NCI-H2171 (cell line): ENCODE results near the gene ANTXR2.
"Not testable (repeated sequence)": the region's sequence is repeated elsewhere in the genome, so short reads cannot be mapped to it uniquely, and the experiment has no call there.

ENCODE experiments used
- DNase-seq: peaks from one replicate; lab custom pipeline; 2025; lab: John Stamatoyannopoulos, UW

ANTXR2 gene

DNA sequence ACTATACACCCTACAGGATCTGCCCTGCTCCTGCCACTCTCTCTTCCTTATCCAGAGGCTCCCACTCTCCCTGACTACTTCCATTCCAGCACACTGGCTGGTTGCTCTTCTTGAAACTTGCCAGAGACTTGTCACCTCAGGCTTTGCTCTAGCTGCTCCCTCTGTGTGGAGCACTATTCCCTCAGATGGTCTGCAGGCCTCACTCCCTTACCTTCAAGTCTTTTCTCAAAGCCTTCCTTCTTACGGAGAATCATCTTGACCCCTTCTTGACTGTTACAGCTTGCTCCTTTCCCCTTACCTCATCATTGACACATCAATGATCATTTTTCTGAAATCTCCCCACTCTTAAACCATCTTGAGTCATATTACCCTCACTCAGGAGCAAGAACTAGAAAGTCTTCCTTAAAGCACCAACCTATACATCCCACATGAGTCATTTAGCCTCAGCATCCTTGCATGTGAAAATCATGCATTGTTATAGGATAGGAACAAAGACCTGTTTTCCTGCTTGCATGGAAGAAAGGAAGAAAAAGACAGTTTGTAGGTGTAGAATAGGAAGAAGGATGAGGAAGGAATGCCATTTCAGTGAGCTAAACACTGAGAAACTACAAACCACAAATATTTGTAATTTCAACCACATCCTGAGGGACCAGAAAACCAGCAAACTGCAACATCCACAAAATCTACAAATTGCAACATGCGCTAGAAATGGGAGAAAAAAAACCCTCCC, 55.7 kb downstream of the ANTXR2 start:
- no peak for DNase-seq

DNA sequence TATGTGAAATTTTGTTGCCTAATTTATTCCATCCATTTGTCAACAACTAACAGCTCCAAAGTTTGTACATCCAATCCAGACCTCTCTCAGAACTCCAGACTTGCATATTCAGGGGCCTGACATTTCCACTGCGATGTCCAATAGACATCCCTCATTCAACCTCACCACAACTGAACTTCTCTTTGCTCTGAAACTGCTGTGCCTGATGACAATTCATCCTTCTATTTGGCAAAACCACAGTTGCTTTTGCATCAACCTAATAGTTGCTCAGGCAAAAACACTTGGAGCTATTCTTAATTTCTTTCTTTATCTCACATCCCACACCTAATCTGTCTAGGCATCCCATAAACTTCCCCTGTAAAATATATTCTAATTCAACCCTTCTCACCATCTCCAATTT, 56.5 kb downstream of the ANTXR2 start:
- no peak for DNase-seq

DNA sequence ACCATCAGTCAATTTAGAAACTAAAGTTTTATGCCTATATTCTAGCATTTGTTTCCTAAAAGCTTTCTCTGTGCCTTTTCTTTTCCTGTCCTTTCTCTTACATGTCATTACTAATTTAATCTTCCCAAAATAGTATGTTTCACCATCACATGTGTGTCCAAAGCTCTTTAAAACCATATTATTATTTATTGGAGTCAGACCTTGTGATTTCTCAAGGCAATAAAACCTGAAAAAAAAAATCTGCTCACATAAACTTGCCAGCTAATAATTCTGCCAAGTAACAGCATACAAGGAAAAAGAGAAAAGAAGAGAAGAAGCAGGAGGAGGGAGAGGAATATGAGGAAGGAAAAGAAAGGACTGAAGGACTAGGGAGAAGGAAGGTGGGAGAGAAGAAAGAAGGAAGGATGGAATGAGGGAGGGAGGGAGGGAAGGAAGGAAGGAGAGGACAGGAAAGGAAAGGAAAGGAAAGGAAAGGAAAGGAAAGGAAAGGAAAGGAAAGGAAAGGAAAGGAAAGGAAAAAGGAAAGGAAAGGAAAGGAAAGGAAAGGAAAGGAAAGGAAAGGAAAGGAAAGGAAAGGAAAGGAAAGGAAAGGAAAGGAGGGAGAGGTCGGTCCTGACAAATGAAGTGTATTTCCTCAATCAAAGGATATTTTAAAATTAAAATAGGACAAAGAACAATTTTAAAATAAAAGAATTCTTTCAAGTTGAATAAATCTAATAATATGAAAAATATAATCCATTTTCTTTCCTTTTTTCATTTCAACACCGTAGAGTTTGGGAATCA, 57.4 kb downstream of the ANTXR2 start:
- DNase-seq, result no peak

DNA sequence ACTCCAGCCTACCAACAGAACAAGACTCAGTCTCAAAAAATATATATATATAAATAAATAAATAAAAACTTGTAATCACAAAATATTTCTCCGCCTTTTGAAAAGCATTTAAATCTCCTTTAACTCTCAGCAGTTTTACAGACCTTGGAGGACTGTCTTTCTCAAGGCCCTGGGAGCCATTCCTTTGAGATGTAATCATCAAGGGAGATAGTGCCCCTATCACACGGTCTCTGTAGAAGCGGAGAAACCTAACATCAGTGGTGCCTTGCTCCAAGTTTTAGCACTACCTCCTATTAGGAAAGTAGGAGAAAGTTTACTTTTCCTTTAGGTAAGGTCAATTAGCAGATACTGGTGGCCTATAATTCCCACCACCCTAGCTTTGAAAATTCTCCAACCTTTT, 58.5 kb downstream of the ANTXR2 start:
- DNase-seq, result no peak

DNA sequence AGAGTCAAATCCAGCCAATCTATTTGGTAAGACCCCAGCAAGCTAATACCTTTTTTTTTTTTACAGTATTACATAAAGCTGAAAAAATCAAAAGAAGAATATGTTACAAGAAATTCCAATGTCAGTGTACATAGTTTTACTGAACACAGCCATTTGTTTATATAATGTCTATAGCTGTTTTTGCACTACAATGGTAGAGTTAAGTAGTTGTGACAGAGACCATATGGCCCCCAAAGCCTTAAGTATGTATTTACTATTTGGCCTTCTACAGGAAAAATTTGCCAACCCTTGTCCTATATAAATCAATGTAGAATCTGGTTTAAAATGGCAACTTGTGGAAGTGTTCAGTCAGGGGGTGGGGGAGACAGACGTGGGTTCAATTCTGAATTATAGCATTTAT, 60.7 kb downstream of the ANTXR2 start:
- no peak for DNase-seq

DNA sequence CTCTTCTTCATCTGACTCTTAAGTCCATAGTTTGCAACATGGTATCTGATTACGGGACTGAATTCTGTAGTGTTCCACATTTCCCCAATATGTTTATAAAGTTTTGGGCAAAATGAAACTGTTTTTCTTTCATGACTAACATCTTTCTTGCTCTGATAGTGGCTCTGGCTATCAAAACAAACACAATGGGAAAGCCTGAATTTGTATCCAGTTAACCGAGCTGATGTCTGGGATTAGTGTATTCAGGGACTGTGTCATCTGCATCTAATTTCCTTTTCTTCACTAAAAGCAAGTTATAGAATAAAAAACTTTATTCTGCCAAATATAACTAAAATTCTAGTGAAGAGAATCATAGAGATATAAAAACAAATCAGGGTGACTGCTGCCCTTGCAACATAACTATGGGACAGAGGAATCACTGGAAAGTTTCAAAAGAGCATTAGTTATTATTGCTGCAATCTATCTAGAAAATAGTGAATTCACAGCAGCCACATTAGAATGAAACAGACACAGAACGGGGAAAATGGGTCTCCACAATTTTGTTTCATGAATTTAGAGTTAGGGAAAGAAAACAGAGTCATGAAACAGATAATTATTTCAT, 61.3 kb downstream of the ANTXR2 start:
- no peak for DNase-seq

DNA sequence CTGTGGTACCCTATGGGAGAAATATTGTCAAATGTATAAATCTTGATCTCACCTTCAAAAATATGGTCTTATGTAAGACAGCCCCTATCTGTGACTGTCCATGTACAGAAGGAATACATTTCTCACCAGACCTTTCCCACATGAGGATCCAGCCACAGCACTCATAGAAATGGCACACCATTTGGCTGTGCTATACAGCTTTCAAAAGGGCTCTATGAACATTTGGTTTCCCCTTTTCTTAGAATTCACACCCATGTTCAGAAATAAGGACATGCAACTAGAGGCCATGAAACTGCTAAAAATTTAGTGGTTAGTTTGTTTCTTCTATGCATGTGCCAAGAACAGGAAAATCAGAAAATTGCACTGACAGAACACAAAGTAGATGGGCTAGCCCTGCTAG, 62.7 kb downstream of the ANTXR2 start:
- DNase-seq, result no peak

DNA sequence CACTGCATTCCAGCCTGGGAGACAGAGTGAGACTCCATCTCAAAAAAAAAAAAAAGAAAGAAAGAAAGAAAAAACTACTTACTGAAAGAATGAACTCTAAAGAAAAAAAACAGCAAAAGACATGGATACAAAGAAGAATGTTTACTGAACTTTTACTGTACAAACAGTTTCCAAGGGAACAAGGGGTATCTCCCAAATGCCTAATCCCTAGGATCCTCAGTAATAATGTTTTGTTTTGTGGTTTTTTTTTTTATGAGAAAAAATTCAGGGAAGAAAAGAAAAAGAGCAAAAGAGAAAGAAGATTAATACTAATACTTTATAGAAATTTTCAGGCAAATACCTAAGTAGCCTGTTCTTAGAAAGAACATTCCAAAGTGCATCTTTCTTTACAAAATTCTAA, 63.2 kb downstream of the ANTXR2 start:
- DNase-seq, result no peak

DNA sequence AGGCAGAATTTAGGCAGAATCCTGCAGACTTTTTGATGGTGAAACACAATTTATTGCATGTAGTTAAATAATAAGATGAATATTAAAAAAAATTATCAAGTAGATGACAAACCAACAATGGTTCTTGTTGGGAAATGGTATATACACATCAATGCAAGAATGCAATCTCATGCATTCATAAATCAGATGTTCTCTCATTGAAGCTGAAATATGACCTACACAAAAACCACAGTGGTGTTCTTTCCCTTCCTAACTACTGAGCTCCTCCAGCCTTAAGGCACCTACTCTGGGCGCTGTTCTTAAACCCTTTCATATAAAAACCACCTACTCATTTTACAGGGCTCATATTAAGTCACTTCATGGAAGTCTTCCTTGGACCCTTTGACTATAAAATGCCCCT, 64.1 kb downstream of the ANTXR2 start:
- no peak for DNase-seq

DNA sequence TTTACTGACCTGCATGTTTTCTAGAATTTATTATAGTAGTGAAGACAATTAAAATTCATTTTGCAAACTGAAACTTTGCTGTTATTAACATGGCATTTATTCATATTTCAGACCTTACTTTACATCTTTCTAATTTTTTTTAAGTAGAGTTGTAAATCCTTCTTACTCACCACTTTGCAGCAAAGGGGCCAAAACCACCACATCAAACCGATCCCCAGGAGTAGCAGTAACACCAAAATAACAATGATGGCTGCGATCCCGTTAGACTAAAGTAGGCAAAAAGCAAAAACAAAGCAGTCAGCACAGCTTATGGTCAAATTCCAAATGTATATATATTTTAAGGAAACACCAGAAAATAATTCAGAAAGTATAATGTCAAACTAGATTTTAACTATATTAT, 64.7 kb downstream of the ANTXR2 start:
- no peak for DNase-seq

DNA sequence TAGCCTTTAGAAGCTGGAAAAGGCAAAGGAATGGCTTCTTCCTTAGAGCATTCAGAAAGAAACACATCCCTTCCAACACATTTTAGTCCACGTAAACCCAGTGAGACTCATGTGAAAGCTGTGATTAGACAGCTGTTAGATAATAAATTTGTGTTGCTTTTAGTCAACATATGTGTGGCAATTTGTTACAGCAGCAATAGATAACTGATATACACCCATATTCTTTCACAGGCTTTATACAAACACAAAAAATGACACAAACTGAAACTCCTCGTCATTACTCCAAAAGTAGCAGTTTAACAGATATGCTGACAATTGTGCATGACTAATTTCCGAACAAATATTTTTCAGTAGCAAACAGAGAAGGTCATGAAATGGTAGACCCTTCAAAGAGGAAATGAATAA, 65.3 kb downstream of the ANTXR2 start:
- no peak for DNase-seq

DNA sequence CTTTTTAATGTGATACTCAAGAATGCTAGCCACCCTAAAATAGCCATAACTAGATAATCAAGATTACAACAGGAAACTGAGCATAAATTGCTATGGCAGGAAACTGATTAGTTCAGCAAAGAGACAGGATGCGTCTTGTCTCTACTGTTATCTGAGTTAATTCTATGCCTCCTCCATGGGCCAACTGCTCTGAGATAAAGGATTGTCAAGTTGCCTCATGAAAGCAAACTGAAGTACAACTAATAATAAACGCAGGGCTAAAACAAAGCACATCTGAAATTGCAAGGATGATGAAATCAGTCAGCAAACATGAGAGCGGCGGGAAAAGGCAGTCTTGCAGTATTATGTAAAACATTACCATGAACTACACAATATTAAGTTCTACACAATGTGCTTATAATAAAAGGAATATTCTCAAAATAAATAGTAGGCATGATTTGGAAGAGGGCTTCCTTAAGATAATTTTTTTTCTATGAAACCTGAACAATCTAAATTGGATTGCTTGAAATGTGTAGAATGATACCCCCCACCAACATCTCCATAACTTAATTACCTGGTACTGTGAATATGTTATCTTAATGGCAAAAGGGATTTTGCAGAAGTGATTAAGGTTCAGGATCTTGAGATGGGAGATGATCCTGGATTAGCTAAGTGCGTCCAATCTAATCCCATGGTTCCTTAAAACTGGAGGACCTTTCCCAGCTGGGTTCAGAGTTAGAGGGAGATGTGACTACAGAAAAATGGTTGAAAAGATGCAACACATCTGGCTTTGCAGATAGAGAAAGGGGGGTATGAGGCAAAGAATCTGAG, 65.9 kb downstream of the ANTXR2 start:
- DNase-seq, result no peak

DNA sequence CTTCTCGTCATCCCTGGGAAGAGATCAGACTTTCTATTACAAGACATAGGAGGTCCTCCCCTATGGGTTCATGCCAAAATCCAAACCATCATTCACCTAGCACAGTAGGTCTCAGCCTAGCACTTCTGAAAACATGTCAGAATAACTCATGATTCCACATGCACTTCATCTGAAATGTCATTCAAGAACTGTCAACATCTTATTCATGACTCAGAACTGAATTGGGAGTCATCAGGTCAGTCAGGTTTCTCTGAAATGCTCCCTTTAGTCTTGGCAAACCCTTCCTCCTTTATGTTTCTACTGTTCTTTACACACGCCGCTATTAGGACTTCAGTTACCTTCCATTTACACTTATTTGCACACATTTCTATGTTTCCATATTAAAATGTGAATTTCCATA, 67.2 kb downstream of the ANTXR2 start:
- no peak for DNase-seq

DNA sequence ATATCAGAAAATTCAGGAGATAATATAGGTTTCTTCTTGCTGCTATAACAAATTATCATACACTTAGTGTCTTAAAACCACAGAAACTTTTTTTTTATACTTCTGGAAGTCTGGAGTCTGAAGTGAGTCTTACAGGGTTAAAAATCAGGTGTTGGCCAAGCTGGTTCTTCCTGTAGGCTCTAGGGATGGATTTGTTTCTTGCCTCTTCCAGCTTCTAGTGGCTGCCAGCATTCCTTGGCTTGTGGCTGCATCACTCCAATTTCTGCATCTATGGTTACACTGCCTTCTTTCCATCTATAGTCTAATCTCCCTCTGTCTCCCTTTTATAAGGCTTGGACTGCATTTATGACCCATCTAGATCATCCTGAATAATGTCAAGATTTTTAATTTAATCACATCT, 68.7 kb downstream of the ANTXR2 start:
- DNase-seq, result no peak

DNA sequence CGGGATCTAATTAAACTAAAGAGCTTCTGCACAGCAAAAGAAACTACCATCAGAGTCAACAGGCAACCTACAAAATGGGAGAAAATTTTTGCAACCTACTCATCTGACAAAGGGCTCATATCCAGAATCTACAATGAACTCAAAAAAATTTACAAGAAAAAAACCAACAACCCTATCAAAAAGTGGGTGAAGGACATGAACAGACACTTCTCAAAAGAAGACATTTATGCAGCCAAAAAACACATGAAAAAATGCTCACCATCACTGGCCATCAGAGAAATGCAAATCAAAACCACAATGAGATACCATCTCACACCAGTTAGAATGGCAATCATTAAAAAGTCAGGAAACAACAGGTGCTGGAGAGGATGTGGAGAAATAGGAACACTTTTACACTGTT, 70.5 kb downstream of the ANTXR2 start:
- not testable (repeated sequence) for DNase-seq

DNA sequence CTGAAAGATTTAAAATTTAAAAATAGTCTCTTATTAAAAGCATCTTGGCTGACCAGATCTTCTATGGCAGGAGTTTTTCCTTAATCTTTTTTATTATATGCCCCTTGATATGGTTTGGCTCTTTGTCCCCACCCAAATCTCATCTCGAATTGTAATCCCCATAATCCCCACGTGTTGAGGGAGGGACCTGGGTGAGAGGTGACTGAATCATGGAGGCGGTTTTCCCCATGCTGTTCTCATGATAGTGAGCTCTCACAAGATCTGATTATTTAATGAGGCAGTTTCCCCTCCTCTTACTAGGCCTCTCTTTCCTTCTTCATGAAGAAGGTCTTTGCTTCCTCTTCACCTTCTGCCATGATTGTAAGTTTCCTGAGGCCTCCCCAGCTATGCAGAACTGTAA, 74.0 kb downstream of the ANTXR2 start:
- not testable (repeated sequence) for DNase-seq

DNA sequence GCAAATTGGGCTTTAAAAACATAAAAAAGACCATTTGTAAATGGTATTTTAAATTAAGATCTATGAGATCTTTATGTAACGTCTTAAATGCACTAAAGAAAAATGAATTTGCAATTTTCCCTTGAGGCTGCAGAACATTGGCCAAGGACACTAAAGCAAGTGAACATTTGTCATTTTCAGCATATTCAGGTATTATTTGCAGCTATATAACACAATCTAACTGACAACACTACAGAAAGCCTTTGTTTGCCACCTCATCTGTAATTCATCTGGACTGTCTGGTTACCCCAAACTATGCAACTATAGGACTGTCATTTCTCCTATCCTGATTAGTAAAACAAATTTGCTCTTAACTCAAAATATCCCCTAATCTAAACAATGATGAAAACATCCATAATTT, 74.8 kb downstream of the ANTXR2 start:
- DNase-seq, result no peak

DNA sequence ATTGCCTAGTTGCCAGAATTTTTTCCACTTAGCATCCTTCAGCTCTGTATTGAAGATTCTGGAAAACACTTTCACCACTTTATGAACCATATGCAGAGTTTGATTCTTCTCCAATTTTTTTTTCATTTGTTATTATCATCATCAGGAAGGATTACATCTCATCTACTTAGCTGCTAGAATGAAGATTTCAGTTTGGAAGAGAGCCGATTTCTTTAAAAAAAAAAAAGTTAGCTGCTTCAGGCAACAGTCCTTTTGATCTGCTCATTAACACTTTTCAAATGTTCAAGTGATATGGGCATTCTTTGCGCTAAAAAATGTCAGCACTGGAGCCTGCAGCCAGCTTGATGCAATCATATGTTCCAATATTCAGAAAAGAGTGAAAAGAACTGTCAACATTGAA, 76.2 kb downstream of the ANTXR2 start:
- no peak for DNase-seq

DNA sequence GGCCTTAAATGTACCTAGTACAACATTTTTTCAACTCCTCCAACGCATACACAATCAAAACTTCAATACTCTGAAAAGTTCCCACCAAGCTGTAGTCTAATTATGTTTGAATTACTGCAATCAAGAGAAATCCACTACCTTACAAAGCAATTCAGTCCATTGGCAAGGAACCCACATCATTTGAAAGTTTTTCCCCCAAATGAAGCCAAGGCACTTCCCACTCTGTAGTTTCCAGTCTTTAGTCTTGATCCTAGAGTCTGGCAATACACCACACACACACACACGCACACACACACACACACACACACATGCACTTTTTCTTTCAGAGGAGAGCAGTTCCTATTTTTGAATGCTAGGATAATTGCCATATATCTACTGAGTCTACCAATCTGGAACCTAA, 79.6 kb downstream of the ANTXR2 start:
- no peak for DNase-seq

DNA sequence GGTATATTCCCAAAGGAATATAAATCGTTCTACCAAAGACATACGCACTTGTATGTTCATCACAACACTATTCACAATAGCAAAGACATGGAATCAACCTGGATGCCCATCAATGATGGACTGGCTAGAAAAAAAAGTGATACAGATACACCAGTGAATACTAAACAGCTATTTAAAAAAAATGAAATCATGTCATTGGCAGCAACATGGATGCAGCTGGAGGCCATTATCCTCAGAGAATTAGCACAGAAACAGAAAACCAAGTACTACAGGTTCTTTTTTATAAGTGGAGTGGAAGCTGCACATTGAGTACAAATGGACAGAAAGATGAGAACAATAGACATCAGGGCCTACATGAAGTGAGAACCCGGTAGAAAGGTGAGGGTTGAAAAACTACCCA, 81.4 kb downstream of the ANTXR2 start:
- no peak for DNase-seq

DNA sequence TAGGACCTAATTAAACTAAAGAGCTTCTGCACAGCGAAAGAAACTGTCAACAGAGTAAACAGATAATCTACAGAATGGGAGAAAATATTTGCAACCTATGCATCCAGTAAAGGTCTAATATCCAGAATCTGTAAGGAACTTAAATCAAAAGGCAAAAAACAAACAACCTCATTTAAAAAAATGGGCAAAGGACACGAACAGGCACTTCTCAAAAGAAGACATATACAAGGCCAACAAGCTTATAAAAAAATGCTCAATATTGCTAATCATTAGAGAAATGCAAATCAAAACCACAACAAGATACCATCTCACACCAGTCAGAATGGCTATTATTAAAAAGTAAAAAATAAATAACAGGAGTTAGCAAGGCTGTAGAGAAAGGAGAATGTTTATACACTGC, 81.9 kb downstream of the ANTXR2 start:
- DNase-seq, result not testable (repeated sequence)

DNA sequence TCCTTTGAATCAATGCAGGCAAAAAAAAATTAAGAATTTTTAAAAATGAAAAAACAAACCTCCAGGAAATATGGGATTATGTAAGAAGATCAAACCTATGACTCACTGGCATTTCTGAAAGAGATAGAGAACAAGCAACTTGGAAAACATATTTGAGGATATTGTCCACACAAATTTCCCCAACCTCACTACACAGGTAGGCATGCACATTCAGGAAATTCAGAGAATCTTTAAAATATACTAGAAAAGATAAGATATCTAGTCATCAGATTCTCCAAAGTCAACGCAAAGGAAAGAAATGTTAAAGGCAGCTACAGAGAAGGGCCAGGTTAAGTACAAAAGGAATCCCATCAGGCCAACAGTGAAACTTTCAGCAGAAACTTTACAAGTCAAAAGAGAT, 85.6 kb downstream of the ANTXR2 start:
- no peak for DNase-seq

DNA sequence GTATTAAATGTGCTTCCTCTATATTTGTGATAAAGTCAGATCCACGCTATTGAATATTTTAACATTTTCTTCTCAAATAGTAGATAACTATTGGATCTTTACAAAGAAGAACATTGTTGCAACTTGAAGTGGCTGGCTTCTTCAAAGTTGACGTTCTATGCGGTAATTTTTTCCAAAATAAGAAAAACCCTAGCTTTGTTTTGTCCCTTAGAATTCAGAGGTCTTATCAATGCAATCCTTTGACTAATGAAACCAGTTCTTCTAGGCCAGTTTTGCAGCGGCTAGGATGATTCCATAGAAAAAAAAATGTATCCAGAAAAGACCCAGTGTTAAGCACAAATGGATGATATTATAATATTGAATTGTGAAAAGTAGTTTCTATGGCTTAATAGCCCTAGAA, 89.6 kb downstream of the ANTXR2 start:
- DNase-seq, result no peak
